NB4 (cell line): ENCODE results near the gene SCML1.

Source experiments
- MAX ChIP-seq: IDR thresholded peaks from 2 replicates; pipeline ENCODE4 v1.6.1; 2011; ENCODE audit warnings: low read depth, low read length
- TF ChIP-seq, protein P1 (sequence below): IDR thresholded peaks from one replicate; pipeline ENCODE4 v1.5.1; 2012; ENCODE audit warnings: low read depth, low read length

DNA sequence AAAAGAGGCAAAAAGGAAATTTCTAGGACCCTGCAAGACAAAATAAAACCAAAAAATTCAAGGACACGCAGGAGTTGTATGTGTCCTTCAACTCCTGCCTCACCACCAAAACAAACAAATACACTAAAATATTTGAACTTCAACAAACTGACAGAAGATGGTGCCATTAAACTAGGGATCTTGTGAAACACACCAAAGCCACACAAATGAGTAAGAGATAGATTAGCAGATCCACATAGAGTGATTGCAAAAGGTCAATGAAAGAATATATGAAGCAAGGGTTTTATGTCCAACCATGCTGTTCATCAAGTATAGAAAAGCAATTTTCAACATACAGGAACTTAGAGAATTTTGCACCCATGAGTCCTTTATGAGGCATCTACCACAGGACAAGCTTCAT is 40.1 kb upstream of the SCML1 start:
- TF ChIP-seq, protein P1, sequence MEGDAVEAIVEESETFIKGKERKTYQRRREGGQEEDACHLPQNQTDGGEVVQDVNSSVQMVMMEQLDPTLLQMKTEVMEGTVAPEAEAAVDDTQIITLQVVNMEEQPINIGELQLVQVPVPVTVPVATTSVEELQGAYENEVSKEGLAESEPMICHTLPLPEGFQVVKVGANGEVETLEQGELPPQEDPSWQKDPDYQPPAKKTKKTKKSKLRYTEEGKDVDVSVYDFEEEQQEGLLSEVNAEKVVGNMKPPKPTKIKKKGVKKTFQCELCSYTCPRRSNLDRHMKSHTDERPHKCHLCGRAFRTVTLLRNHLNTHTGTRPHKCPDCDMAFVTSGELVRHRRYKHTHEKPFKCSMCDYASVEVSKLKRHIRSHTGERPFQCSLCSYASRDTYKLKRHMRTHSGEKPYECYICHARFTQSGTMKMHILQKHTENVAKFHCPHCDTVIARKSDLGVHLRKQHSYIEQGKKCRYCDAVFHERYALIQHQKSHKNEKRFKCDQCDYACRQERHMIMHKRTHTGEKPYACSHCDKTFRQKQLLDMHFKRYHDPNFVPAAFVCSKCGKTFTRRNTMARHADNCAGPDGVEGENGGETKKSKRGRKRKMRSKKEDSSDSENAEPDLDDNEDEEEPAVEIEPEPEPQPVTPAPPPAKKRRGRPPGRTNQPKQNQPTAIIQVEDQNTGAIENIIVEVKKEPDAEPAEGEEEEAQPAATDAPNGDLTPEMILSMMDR: no peak
- no peak for TF ChIP-seq MAX
